Activated CD4-positive, alpha-beta T cell treated with anti-CD3 and anti-CD28 coated beads for 36 hours (primary cell): ENCODE results near the gene CCDC33. TPM values are rescaled to one million over a fixed set of nuclear protein-coding genes. Genes with fewer than 3 reads are reported as not detected.
A peak's percentile ranks its signal among the peaks of the same experiment; 100 is the strongest.

Experiments
- ATAC-seq: fragments of 200-7000 bp; cut with Tn5 transposase; one replicate; pipeline ENCODE4 v1.10.0; 2021; ENCODE audit warnings: mild to moderate bottlenecking, moderate library complexity
- CTCF ChIA-PET: fragments of 350-600 bp; sonication (Branson Sonifier 250); formaldehyde crosslinking; loops from one replicate; lab custom pipeline; 2021; ENCODE audit warnings: antibody characterized with exemption; lab: Charles Lee
- POLR2A ChIA-PET: fragments of 350-600 bp; sonication (Branson Sonifier 250); formaldehyde crosslinking; loops from one replicate; lab custom pipeline; 2021; ENCODE audit warnings: antibody characterized with exemption, inconsistent platforms; lab: Charles Lee
- DNase-seq: peaks from one replicate; pipeline ENCODE4 v3.0.0-alpha.2; 2020
- H3K27ac Mint-ChIP-seq: one replicate; pipeline ENCODE4 v1.8.0; 2021; ENCODE audit warnings: mixed read lengths
- H3K27me3 Mint-ChIP-seq: one replicate; pipeline ENCODE4 v1.8.0; 2021; ENCODE audit warnings: mixed read lengths
- H3K36me3 Mint-ChIP-seq: one replicate; pipeline ENCODE4 v1.8.0; 2021; ENCODE audit warnings: low read depth, mixed read lengths
- H3K4me1 Mint-ChIP-seq: one replicate; pipeline ENCODE4 v1.8.0; 2021; ENCODE audit warnings: mixed read lengths
- H3K4me3 Mint-ChIP-seq: one replicate; pipeline ENCODE4 v1.8.0; 2021; ENCODE audit warnings: mild to moderate bottlenecking, moderate library complexity, mixed read lengths
- H3K9me3 Mint-ChIP-seq: one replicate; pipeline ENCODE4 v1.8.0; 2021; ENCODE audit warnings: low read depth, mixed read lengths
- intact Hi-C, 2 experiments: fragments of 100-400 bp; cut with DNase I in 1 of 2; cut with micrococcal nuclease in 1 of 2; formaldehyde crosslinking; loops; one replicate each; pipeline versions ENCODE4 v1.14.2 to v1.15.1; 2022 to 2024; cut with DNase I, micrococcal nuclease
- total RNA-seq, 2 experiments: library from RNA; stranded (reverse); gene quantifications; one replicate each; pipeline ENCODE4 v1.2.3, GENCODE V29; 2021

The CCDC33 gene
- total RNA-seq, 2 experiments from 2014 or later = not detected

DNA sequence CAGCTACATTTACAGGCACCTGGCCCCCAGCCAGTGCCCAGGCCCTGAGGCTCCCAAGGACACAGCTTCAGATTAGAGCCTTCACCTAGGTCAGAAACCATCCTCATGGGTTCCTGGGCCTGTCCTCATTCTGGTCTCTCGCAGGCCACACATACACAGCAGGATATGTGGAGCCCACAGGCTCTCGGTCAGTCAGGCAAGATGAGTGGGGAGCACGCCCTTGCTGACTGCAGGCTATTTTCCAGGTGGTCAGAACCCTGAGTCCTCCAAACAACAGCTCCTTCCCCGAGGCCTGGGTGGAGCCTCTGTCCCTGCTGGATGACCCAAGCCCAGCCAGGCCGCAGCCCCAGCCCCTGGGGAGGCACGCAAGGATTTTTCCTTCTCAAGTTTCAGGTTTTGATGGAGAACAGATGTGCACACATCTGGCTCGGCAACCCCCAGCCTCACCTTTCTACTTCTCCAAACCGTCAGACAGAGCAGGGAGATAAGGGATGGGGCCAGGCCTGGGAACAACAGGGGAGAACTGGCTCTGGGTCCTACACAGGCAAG lies 35.2 kb upstream of the CCDC33 start:
- H3K27ac Mint-ChIP-seq = no peak overlapping the region
- no peak for ATAC-seq
- no peak overlapping the region for H3K4me3 Mint-ChIP-seq
- DNase-seq = no peak
- H3K9me3 Mint-ChIP-seq = no peaks in the 10 kb centered on the region
- peaks cover 2% of the 10 kb centered on the region for H3K27me3 Mint-ChIP-seq
- intact Hi-C loops = no loop called here
- peaks cover 5% of the 10 kb centered on the region for H3K4me1 Mint-ChIP-seq
- POLR2A ChIA-PET = no interaction called here
- CTCF ChIA-PET = interaction anchor here (1.1 to 1.2 kb wide), 2 partner anchors 11 to 26 kb away, joined by 3 to 4 read pairs; no protein-coding TSS in a partner anchor
- no peaks in the 10 kb centered on the region for H3K36me3 Mint-ChIP-seq

DNA sequence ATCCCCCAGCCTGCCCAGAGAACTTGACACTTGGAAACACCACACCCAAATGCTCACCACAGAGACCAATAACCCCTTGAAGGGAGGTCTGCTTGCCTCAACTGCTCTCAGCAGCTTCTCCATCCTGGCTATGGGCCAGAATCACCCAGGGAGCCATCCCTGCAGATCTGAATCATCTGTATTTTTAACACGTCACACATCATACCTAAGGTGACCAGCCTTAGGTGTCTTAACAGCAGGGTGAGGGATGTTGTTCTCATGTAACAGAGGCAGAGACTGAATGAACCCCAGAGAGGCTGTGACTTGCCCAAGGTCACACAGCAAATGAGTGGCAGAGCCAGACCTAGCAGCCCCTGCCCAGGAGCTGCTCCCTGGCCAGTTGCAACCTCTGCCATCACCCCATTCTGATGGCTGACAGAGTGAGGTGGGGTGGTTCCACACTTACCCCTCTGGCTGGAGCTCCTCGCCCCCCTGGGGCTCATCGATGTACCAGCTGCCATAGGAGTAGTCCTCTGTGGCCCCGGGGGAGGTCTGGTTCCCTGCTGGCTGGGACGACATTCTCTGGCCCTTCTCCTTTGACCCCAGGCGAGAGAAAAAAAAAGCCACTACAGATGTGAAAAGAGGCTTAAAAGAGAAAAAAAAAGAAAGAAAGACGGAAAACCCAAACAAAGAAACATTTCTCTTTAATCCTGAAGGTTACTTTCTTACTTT lies 34.3 kb upstream of the CCDC33 start:
- CTCF ChIA-PET = interaction anchor here (0.6 kb wide), 1 partner anchor 181 kb away, joined by 3 read pairs; no protein-coding TSS in a partner anchor
- no peak for DNase-seq

DNA sequence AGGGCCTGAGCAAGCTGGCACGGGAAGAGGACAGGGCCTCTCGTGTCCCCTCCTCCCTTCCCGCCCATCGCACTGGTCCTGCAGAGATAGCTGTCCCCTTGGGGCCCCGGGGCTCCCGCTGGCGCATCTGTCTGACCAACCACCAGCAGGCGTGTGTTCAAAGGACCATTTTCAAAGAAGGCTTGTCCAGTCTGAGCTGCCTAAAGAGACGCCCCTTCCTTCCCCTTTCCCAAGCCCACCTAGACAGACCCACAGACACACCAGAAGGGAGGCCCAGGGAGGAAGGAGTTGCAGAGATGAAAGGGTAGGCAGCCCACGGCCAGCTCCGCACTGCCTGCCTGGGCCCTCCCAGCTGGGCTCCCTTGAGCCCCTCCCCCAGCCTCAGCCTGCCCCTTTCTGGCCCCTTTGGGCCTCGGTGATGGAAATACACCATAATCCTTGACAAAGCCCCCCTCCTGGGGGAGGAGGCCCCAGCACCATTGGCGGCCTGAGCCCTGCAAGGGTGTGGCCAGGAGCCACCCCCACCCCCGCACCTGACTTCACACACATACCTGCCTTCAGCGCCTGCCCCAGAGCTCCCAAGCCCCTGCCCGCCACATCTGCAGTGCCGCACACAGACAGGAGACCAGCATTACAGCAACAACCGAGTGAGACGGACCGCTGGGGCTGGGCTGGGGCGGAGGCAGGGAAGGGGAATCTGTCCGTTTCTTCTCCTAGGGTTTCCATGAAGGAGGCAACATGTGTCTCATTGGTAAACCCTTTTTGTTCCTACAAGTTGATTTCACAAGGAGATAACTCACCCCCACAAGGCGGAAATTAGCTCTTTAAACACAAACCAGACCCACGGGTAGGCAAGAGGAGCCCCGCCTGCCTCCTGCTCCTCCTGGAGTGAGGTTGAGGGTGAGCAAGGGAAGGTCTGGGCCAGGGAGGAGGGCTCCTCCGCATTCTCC lies 33.4 kb upstream of the CCDC33 start, which contains the start of gene STRA6:
Gene STRA6, minus strand, starts transcription at position 336 of the 950 bp plus-strand sequence. CDS start 520 bp downstream, outside the sequence.
- Mint-ChIP-seq H3K27ac (no peak within 1 kb of the TSS), H3K36me3 (no peaks in the 10 kb centered on the region), H3K27me3 (peaks cover 4% of the 10 kb centered on the region), H3K4me1 (peaks cover 5% of the 10 kb centered on the region), H3K4me3 (no peak within 1 kb of the TSS), H3K9me3 (no peaks in the 10 kb centered on the region)
- CTCF ChIA-PET = interaction anchor here (0.6 kb wide), 1 partner anchor 180 kb away, joined by 3 read pairs; no protein-coding TSS in a partner anchor
- intact Hi-C loops = no loop called here
- peak; percentile 23 for ATAC-seq
- DNase-seq = peak; percentile 20
- POLR2A ChIA-PET = interaction anchor here (0.7 kb wide), 2 partner anchors 40 to 44 kb away, joined by 3 to 7 read pairs; no protein-coding TSS in a partner anchor

More for the DNA sequence above, 34.3 kb upstream of the CCDC33 start:
- H3K4me3 Mint-ChIP-seq = no peak overlapping the region
- H3K27ac Mint-ChIP-seq = no peak overlapping the region
- no peaks in the 10 kb centered on the region for H3K9me3 Mint-ChIP-seq
- intact Hi-C loops = no loop called here
- POLR2A ChIA-PET = interaction anchor here (0.7 kb wide), 2 partner anchors 40 to 45 kb away, joined by 3 to 7 read pairs; no protein-coding TSS in a partner anchor
- H3K4me1 Mint-ChIP-seq = peaks cover 5% of the 10 kb centered on the region
- no peak for ATAC-seq
- peaks cover 2% of the 10 kb centered on the region for H3K27me3 Mint-ChIP-seq
- H3K36me3 Mint-ChIP-seq = no peaks in the 10 kb centered on the region

DNA sequence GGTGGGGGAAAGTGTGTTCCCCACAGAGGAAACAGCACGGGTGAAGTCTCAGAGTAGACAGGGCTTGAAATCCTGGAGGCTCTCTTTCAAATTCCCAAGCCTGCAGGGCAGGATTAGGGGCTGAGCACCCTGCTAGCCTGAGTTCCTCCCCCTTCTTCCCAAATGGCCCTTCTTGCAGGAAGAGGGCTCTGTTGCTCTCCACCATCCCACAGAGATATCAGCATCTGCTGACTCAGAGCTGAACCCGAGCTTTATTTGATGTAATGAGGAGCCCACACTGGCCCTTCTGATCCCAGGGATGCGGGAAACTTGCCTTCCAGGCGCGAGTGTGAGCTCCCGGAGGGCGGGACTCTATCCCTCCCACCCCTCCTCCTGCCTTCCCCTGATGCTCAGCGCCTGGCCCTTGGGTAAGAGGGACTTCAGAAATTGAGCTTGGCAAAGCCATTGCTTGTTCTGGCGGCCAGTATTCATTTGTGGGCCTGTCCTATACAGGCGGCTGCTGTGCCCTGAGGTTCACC lies 32.2 kb upstream of the CCDC33 start:
- peaks cover 5% of the 10 kb centered on the region for H3K4me1 Mint-ChIP-seq
- H3K4me3 Mint-ChIP-seq = no peak overlapping the region
- ChIA-PET CTCF (no interaction called here), POLR2A (no interaction called here)
- DNase-seq (no peak), ATAC-seq (no peak)
- no peaks in the 10 kb centered on the region for H3K36me3 Mint-ChIP-seq
- H3K9me3 Mint-ChIP-seq = no peaks in the 10 kb centered on the region
- peaks cover 4% of the 10 kb centered on the region for H3K27me3 Mint-ChIP-seq
- intact Hi-C loops = no loop called here
- H3K27ac Mint-ChIP-seq = no peak overlapping the region

DNA sequence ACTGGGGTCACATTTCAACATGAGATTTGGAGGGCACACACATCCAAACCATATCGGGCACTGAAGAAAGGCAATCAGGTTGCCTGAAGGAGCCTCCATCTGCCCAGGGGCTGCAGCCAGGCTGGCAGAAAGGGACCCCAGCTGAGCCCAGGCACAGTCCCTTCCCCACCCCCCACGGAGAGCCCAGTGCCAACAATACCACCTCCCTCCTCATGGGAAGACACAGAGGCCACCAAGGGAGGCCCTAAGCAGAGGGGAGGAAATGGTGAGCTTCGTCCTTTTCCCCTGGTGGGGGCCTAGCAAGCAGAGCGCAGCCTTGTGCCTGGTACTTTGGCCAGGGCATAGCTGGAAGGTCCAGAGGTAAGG lies 30.6 kb upstream of the CCDC33 start:
- H3K4me3 Mint-ChIP-seq = no peak overlapping the region
- intact Hi-C loops = no loop called here

DNA sequence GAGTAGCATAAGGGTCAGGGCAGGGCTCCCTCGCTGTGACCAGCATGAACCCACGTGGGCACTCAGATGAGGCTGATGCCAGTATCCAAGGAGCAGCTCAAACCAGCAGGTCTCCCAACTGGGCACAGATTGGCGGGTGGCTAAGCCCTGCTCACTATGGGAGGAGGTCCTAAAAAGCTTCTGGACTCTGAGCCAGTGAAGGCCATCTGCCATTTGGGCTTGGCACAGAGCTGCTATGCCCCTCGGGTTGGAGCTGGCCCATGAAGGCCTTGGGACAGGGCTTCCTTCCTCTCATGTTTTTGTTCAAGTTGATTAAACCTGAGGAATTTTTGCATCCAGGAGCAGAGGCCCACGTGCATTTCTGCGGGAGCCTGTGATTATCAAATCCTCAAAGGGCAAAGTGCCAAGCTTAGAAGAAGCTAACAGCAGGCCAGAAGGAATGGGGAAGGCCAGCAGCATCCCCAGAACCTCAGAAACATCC lies 29.3 kb upstream of the CCDC33 start:
- no peak for ATAC-seq

More for the DNA sequence above, 30.6 kb upstream of the CCDC33 start:
- no peaks in the 10 kb centered on the region for H3K36me3 Mint-ChIP-seq
- H3K9me3 Mint-ChIP-seq = no peaks in the 10 kb centered on the region
- DNase-seq (no peak), ATAC-seq (no peak)
- H3K4me1 Mint-ChIP-seq = peaks cover 3% of the 10 kb centered on the region
- H3K27ac Mint-ChIP-seq = no peak overlapping the region
- POLR2A ChIA-PET = no interaction called here
- peaks cover 4% of the 10 kb centered on the region for H3K27me3 Mint-ChIP-seq
- CTCF ChIA-PET = no interaction called here

DNA sequence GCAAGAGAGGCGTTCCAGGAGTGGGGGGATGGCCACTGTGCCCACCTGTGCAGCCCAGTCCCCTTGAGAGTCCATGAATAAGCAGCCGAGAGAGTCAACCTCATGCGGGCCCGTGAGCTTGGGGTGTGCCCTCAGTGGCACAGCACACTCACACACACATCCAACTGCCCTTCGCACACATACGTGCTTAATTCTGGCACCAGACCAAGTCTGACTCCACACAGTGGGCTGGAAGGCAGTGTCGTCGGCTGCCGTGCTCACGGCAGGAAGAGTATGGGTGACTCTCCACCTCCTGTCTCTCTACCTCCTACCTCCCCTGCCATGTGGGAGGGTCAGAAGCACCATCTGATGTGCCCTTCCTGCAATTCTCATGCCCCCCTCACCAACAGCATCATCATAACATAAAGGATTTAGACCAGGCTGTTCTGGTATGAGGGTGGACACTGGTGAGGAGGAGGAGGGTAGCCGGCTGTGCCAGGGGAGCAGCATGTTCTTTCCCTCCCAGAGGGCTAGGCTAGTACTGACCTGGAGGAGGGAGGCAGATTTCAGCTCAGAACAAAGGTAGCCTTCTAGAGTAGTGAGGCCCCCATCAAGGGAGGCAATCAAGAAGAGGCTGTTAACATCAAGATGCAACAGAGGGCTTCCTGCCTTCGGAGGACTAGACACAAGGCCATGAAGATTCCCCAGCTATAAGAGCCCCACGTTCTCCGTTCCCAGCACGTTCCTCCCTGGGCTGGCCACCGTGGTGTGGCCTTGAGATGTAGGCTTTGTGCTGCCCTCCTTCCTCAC lies 28.3 kb upstream of the CCDC33 start:
- no peak overlapping the region for H3K4me3 Mint-ChIP-seq
- ChIA-PET CTCF (no interaction called here), POLR2A (no interaction called here)
- peaks cover 2% of the 10 kb centered on the region for H3K27me3 Mint-ChIP-seq
- intact Hi-C loops = no loop called here
- peaks cover 2% of the 10 kb centered on the region for H3K4me1 Mint-ChIP-seq
- no peak overlapping the region for H3K27ac Mint-ChIP-seq
- H3K9me3 Mint-ChIP-seq = no peaks in the 10 kb centered on the region
- ATAC-seq (no peak), DNase-seq (no peak)
- no peaks in the 10 kb centered on the region for H3K36me3 Mint-ChIP-seq

More for the DNA sequence above, 29.3 kb upstream of the CCDC33 start:
- POLR2A ChIA-PET = no interaction called here
- no peaks in the 10 kb centered on the region for H3K9me3 Mint-ChIP-seq
- no peak for DNase-seq
- intact Hi-C loops = no loop called here
- H3K4me1 Mint-ChIP-seq = peaks cover 3% of the 10 kb centered on the region
- CTCF ChIA-PET = no interaction called here
- H3K27ac Mint-ChIP-seq = no peak overlapping the region
- no peak overlapping the region for H3K4me3 Mint-ChIP-seq
- peaks cover 2% of the 10 kb centered on the region for H3K27me3 Mint-ChIP-seq
- H3K36me3 Mint-ChIP-seq = no peaks in the 10 kb centered on the region

DNA sequence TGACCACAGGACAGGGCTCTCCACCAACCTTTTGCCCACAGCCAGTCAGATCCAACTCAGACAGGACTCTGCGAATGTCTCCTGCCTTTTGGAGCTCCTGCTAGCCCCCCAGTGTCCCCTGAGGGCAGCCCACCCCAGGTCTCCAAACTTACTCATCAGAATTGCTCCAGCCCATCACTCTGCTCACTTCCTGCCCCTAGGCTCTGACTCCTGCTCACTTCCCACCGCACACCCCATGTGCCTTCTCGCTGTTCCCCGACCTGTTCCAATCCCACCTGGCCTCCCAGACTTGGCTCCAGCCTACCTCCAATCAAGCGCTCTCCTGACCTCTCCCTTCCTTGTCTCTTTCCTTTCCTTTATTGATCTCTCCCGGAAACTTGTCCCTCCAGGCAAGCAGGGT lies 27.6 kb upstream of the CCDC33 start:
- CTCF ChIA-PET = no interaction called here
- intact Hi-C loops = no loop called here
- Mint-ChIP-seq H3K4me3 (no peak overlapping the region), H3K36me3 (no peaks in the 10 kb centered on the region), H3K4me1 (no peaks in the 10 kb centered on the region), H3K27me3 (peaks cover 2% of the 10 kb centered on the region), H3K27ac (no peak overlapping the region), H3K9me3 (no peaks in the 10 kb centered on the region)
- POLR2A ChIA-PET = no interaction called here
- ATAC-seq (no peak), DNase-seq (no peak)

DNA sequence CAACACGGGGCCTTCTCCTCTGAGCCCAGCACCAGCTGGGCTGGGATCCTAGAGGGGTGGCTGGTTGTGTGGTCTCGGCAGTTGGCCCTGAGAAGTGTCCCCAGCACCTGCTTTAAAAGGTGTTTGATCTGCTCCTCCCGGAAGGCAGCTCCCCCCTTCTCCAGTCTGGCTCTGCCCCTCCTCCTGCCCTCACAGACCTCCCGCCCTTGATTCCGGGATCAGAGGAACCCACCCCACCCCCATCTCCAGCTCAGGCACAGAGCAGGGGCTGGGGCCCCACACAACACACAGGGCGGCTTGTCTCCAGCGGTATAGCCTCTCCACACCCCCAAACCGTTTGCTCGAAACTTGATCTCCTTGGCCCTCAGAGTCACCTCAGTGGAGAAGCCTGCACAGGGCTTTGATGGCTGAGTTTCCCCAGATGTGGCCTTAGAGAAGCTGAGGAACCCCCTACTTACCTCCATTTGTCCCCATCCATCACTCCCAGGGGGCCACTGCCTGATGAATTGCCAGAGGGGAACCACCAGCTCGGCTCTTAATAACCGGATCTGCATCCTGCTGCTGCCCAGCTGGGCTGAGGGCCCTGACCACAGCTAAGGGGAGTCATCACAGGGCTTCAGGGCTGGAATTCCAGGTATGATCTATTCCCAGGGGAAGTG lies 27.1 kb upstream of the CCDC33 start:
- no peak for DNase-seq
- ATAC-seq = no peak
- CTCF ChIA-PET = no interaction called here
- POLR2A ChIA-PET = no interaction called here
- intact Hi-C loops = no loop called here
- no peaks in the 10 kb centered on the region for H3K36me3 Mint-ChIP-seq
- H3K4me1 Mint-ChIP-seq = no peaks in the 10 kb centered on the region
- H3K27ac Mint-ChIP-seq = no peak overlapping the region
- no peak overlapping the region for H3K4me3 Mint-ChIP-seq
- no peaks in the 10 kb centered on the region for H3K9me3 Mint-ChIP-seq
- H3K27me3 Mint-ChIP-seq = peaks cover 2% of the 10 kb centered on the region

DNA sequence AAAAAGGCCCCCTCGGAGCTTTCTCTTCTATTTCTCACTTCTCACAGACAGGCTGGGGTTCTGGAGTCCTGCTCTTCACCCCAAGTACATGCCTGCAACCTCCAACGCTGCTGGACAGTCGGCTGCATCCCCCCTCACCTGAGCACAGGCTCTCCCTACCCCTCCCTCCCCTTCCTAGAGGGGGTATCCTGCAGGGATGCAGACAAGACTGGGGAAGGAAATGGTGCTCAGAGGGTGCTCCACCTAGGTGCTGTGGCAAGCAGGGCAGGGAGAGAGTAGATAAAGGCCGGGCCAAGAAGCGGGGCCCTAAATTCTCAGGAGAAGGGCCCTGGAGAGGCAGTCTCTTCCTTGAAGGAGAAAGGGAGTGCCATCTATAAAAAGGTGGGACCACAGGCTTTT lies 26.6 kb upstream of the CCDC33 start:
- Mint-ChIP-seq H3K9me3 (no peaks in the 10 kb centered on the region), H3K4me1 (no peaks in the 10 kb centered on the region), H3K27me3 (peaks cover 2% of the 10 kb centered on the region), H3K36me3 (no peaks in the 10 kb centered on the region), H3K27ac (no peak overlapping the region), H3K4me3 (no peak overlapping the region)
- ChIA-PET CTCF (no interaction called here), POLR2A (no interaction called here)
- DNase-seq (no peak), ATAC-seq (no peak)
- intact Hi-C loops = no loop called here
